Measurements from ENCODE around the gene GYS2.

DNA sequence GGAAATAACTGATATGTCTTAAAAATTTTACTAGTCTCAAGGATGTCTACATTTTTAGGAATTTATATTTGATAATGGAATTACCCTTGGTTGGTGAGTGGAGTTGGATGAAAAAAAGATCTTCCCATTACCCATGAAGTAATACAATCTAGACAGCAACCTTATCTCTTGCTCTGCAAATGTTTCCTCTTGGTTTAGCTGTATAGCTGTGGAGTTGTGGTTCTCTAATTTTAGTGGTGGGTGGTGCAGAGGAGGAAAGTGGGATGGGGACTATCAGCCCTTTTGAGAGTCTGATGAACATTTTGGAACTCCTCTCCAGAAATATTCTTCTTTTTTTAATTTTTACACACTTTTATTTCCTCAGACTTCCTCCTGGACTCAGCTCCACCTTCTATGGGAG lies 61.5 kb downstream of the GYS2 start:
- TF ChIP-seq, protein P1, sequence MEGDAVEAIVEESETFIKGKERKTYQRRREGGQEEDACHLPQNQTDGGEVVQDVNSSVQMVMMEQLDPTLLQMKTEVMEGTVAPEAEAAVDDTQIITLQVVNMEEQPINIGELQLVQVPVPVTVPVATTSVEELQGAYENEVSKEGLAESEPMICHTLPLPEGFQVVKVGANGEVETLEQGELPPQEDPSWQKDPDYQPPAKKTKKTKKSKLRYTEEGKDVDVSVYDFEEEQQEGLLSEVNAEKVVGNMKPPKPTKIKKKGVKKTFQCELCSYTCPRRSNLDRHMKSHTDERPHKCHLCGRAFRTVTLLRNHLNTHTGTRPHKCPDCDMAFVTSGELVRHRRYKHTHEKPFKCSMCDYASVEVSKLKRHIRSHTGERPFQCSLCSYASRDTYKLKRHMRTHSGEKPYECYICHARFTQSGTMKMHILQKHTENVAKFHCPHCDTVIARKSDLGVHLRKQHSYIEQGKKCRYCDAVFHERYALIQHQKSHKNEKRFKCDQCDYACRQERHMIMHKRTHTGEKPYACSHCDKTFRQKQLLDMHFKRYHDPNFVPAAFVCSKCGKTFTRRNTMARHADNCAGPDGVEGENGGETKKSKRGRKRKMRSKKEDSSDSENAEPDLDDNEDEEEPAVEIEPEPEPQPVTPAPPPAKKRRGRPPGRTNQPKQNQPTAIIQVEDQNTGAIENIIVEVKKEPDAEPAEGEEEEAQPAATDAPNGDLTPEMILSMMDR (IDR thresholded peaks at IDR 0.05; ENCODE audit: low read depth, low read length, missing input control) = no peak
- TF ChIP-seq, protein P2, sequence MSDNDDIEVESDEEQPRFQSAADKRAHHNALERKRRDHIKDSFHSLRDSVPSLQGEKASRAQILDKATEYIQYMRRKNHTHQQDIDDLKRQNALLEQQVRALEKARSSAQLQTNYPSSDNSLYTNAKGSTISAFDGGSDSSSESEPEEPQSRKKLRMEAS (IDR thresholded peaks at IDR 0.05) = no peak
- TF ChIP-seq GABPA (IDR thresholded peaks at IDR 0.05 in 1 of 2, conservative IDR thresholded peaks at IDR 0.05 in 1 of 2) (no peak), YY1 (IDR thresholded peaks at IDR 0.05) (no peak), SP1 (IDR thresholded peaks at IDR 0.05) (no peak), REST (IDR thresholded peaks at IDR 0.05) (no peak), JUND (IDR thresholded peaks at IDR 0.05) (no peak), RAD21 (IDR thresholded peaks at IDR 0.05) (no peak), ZBTB33 (IDR thresholded peaks at IDR 0.05) (no peak), TAF1 (conservative IDR thresholded peaks at IDR 0.05) (no peak), NR2F2 (IDR thresholded peaks at IDR 0.05) (no peak), RXRA (IDR thresholded peaks at IDR 0.05) (no peak), HNF4A (conservative IDR thresholded peaks at IDR 0.05) (no peak)
- TF ChIP-seq, protein P3, sequence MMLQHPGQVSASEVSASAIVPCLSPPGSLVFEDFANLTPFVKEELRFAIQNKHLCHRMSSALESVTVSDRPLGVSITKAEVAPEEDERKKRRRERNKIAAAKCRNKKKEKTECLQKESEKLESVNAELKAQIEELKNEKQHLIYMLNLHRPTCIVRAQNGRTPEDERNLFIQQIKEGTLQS (IDR thresholded peaks at IDR 0.05) = no peak

Measured in liver (tissue), 3 donors.